Gastroesophageal sphincter (tissue), 4 donors: ENCODE results near the gene DOK7. TPM values are rescaled to one million over a fixed set of nuclear protein-coding genes. Genes with fewer than 3 reads are reported as not detected.

ENCODE experiments used
- ATAC-seq: fragments of 150-250 bp; one replicate; pipeline ENCODE4 v1.9.1; 2016; ENCODE audit warnings: mild to moderate bottlenecking, moderate library complexity
- H3K27ac ChIP-seq, 4 donors: fragments of 200-600 bp; sonication (generic) in 3 of 4; 1 replicate in 3 of 4; 2 replicates in 1 of 4; pipeline ENCODE4 v1.5.1; 2016 to 2019
- H3K27me3 ChIP-seq: fragments of 200-600 bp; sonication (generic); one replicate; pipeline ENCODE4 v1.5.1; 2019
- H3K36me3 ChIP-seq, 2 donors: fragments of 200-600 bp; sonication (generic); one replicate each; pipeline ENCODE4 v1.5.1; 2019; ENCODE audit warnings: control low read depth in 1 of 2
- H3K4me1 ChIP-seq, 3 donors: fragments of 200-600 bp; sonication (generic); 1 replicate in 2 of 3; 2 replicates in 1 of 3; pipeline ENCODE4 v1.5.1; 2016 to 2019; ENCODE audit warnings: control low read depth in 2 of 3
- H3K4me3 ChIP-seq, 2 donors: fragments of 200-600 bp; sonication (generic); one replicate each; pipeline ENCODE4 v1.5.1; 2019; ENCODE audit warnings: mild to moderate bottlenecking in 1 of 2, moderate library complexity in 1 of 2
- H3K9me3 ChIP-seq, 3 donors: fragments of 200-600 bp; sonication (generic); one replicate each; pipeline ENCODE4 v1.5.1; 2017 to 2019; ENCODE audit warnings: control low read depth in 2 of 3
- CTCF ChIP-seq, 4 experiments: fragments of 200-600 bp in 2 of 4; fragments of 450-650 bp in 2 of 4; sonication (generic) in 1 of 4; IDR thresholded peaks; one replicate each; pipeline ENCODE4 v1.5.1; 2017 to 2019; ENCODE audit warnings: antibody characterized with exemption in 4 of 4, mild to moderate bottlenecking in 2 of 4, moderate library complexity in 2 of 4
- EP300 ChIP-seq: sonication (generic); formaldehyde crosslinking; IDR thresholded peaks from one replicate; pipeline ENCODE4 v1.6.1; 2017; ENCODE audit warnings: antibody characterized with exemption, mild to moderate bottlenecking
- POLR2A ChIP-seq, 2 donors: fragments of 450-650 bp; IDR thresholded peaks; one replicate each; pipeline ENCODE4 v1.6.1; 2017; ENCODE audit warnings: antibody characterized with exemption in 2 of 2, mild to moderate bottlenecking in 2 of 2, moderate library complexity in 1 of 2
- POLR2AphosphoS5 ChIP-seq: sonication (generic); formaldehyde crosslinking; IDR thresholded peaks from one replicate; pipeline ENCODE4 v1.6.1; 2017; ENCODE audit warnings: antibody characterized with exemption
- WGBS, 2 donors: methylation state at CpG; one replicate each; pipeline ENCODE4 v1.1.5; 2018; ENCODE audit warnings: low coverage in 1 of 2; 5-methylcytosine and 5-hydroxymethylcytosine counted together
- total RNA-seq, 4 donors: library from RNA; depleted of rRNA; stranded (reverse); fragments of >200 nt; gene quantifications; one replicate each; pipeline ENCODE4 v1.1.0, GENCODE V29; 2016

DOK7 gene
- total RNA-seq, 4 donors from 2014 or later: 0.32 to 5.3 (median 2.8) TPM

GRCh38 chr4:3519468-3520264 is 56.6 kb downstream of the DOK7 start:
- no peak overlapping the region for H3K4me3 ChIP-seq
- no peak for TF ChIP-seq POLR2A (IDR thresholded peaks at IDR 0.05)
- no peak for TF ChIP-seq POLR2AphosphoS5
- TF ChIP-seq CTCF (IDR thresholded peaks at IDR 0.05): no peak
- TF ChIP-seq EP300: no peak
- no peaks in the 10 kb centered on the region for H3K9me3 ChIP-seq
- no peak for ATAC-seq
- WGBS, 2 donors: 95% methylated on average over 4 of the region's 23 CpGs; no CpG with 5 or more reads in 1 of the 2 donors
- H3K27ac ChIP-seq: no peak overlapping the region
- peaks cover 0 to 100% of the 10 kb centered on the region in 2 donors for H3K36me3 ChIP-seq
- no peaks in the 10 kb centered on the region for H3K4me1 ChIP-seq
- H3K27me3 ChIP-seq: no peaks in the 10 kb centered on the region

- Histone ChIP-seq H3K4me3 (no peak overlapping the region), H3K4me1 (no peaks in the 10 kb centered on the region), H3K27me3 (no peaks in the 10 kb centered on the region), H3K36me3 (peaks cover 0 to 100% of the 10 kb centered on the region in 2 donors), H3K9me3 (no peaks in the 10 kb centered on the region), H3K27ac (no peak overlapping the region)
- TF ChIP-seq EP300: no peak
- no peak for TF ChIP-seq CTCF (IDR thresholded peaks at IDR 0.05)
- no peak for TF ChIP-seq POLR2A (IDR thresholded peaks at IDR 0.05)
- TF ChIP-seq POLR2AphosphoS5: no peak
- WGBS, 2 donors: 86% methylated on average over 1 of the region's 11 CpGs; no CpG with 5 or more reads in 1 of the 2 donors
- ATAC-seq: no peak
Observed at GRCh38 chr4:3520276-3520675, 57.2 kb downstream of the DOK7 start.

- peaks cover 0 to 100% of the 10 kb centered on the region in 2 donors for H3K36me3 ChIP-seq
- 70 to 94% methylated on average over 3 to 9 of the region's 31 CpGs for WGBS, 2 donors
Observed at GRCh38 chr4:3520796-3521600, 57.9 kb downstream of the DOK7 start.

GRCh38 chr4:3521621-3522325 is 58.7 kb downstream of the DOK7 start:
- no peak overlapping the region for H3K27ac ChIP-seq
- H3K4me1 ChIP-seq: no peaks in the 10 kb centered on the region
- TF ChIP-seq EP300 (no peak), POLR2AphosphoS5 (no peak), CTCF (IDR thresholded peaks at IDR 0.05) (no peak), POLR2A (IDR thresholded peaks at IDR 0.05) (no peak)
- no peaks in the 10 kb centered on the region for H3K9me3 ChIP-seq
- H3K4me3 ChIP-seq: no peak overlapping the region
- no peak for ATAC-seq
- WGBS, 2 donors: 78% methylated on average over 2 of the region's 16 CpGs; no CpG with 5 or more reads in 1 of the 2 donors
- no peaks in the 10 kb centered on the region for H3K27me3 ChIP-seq
- peaks cover 0 to 94% of the 10 kb centered on the region in 2 donors for H3K36me3 ChIP-seq

More at GRCh38 chr4:3520796-3521600, 57.9 kb downstream of the DOK7 start:
- TF ChIP-seq POLR2A (IDR thresholded peaks at IDR 0.05): no peak
- TF ChIP-seq CTCF (IDR thresholded peaks at IDR 0.05): no peak
- TF ChIP-seq EP300: no peak
- no peak for TF ChIP-seq POLR2AphosphoS5
- no peak for ATAC-seq
- H3K4me1 ChIP-seq: no peaks in the 10 kb centered on the region
- no peak overlapping the region for H3K4me3 ChIP-seq
- H3K27me3 ChIP-seq: no peaks in the 10 kb centered on the region
- no peak overlapping the region for H3K27ac ChIP-seq
- H3K9me3 ChIP-seq: no peaks in the 10 kb centered on the region
